ENCODE measurements around the gene C4orf33.

DNA sequence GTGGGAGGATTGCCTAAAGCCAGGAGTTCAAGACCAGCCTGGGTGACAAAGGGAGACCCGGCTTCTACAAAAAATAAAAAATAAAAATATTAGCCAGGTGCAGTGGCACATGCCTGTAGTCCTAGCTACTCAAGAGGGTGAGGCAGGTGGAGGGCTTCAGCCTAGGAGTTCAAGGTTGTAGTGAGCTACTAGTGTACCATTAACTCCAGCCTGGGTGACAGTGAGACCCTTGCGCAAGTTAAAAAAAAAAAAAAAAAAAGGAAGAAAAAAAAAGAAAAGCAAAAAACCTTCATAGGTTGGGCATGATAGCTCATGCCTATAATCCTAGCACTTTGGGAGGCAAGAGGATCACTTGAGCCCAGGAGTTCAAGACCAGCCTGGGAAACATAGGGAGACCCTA is 8.4 kb upstream of the C4orf33 start:
- TF ChIP-seq, protein P1, sequence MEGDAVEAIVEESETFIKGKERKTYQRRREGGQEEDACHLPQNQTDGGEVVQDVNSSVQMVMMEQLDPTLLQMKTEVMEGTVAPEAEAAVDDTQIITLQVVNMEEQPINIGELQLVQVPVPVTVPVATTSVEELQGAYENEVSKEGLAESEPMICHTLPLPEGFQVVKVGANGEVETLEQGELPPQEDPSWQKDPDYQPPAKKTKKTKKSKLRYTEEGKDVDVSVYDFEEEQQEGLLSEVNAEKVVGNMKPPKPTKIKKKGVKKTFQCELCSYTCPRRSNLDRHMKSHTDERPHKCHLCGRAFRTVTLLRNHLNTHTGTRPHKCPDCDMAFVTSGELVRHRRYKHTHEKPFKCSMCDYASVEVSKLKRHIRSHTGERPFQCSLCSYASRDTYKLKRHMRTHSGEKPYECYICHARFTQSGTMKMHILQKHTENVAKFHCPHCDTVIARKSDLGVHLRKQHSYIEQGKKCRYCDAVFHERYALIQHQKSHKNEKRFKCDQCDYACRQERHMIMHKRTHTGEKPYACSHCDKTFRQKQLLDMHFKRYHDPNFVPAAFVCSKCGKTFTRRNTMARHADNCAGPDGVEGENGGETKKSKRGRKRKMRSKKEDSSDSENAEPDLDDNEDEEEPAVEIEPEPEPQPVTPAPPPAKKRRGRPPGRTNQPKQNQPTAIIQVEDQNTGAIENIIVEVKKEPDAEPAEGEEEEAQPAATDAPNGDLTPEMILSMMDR (IDR thresholded peaks at IDR 0.05), result no peak
- TF ChIP-seq POLR2A (IDR thresholded peaks at IDR 0.05), result no peak

Data from Peyer's patch (tissue), 4 donors.